Cardiac septum (tissue), 1 donor: ENCODE measurements around the gene PPA2. TPM values are rescaled to one million over a fixed set of nuclear protein-coding genes. Genes with fewer than 3 reads are reported as not detected.
"Not testable (repeated sequence)": the region's sequence is repeated elsewhere in the genome, so short reads cannot be mapped to it uniquely, and the experiment has no call there.

Source experiments
- DNase-seq: peaks from one replicate; pipeline ENCODE4 v3.0.0-alpha.2; 2020; ENCODE audit warnings: low spot score
- intact Hi-C: fragments of 100-400 bp; cut with DNase I; formaldehyde crosslinking; loops from one replicate; pipeline ENCODE4 v1.14.0; 2022
- total RNA-seq: library from RNA; stranded (reverse); fragmentation: NEBNext Ultra II Directional; extraction: Animal tissue kit (Norgen Biotek cat#: 25700); gene quantifications from one replicate; pipeline ENCODE4 v1.2.1, GENCODE V29; 2021
- donor health status: DM: no; HTN: no; CAD: no.

PPA2 gene
- total RNA-seq, 1 donor from 2014 or later = 81.6 TPM

GRCh38 chr4:105414316-105414715, 59.5 kb downstream of the PPA2 start:
- no peak for DNase-seq
- intact Hi-C loops = no loop called here

DNA sequence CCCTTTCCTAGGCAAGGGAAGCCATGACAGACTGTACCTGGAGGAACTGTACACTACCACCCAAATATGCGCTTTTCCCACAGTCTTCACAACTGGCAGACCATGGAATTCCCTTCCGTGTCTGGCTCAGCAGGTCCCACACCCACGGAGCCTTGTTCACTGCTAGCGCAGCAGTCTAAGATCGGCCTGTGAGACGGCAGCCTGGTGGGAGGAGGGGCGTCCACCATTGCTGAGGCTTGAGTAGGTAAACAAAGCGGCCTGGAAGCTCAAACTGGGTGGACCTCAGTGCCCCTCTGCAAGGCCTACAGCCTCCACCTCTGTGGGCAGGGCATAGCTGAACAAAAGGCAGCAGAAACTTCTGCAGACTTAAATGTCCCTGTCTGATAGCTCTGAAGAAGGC, 64.7 kb downstream of the PPA2 start:
- DNase-seq, intact Hi-C loops: not testable (repeated sequence)

GRCh38 chr4:105400901-105401677, 72.8 kb downstream of the PPA2 start:
- intact Hi-C loops = no loop called here
- DNase-seq = no peak

DNA sequence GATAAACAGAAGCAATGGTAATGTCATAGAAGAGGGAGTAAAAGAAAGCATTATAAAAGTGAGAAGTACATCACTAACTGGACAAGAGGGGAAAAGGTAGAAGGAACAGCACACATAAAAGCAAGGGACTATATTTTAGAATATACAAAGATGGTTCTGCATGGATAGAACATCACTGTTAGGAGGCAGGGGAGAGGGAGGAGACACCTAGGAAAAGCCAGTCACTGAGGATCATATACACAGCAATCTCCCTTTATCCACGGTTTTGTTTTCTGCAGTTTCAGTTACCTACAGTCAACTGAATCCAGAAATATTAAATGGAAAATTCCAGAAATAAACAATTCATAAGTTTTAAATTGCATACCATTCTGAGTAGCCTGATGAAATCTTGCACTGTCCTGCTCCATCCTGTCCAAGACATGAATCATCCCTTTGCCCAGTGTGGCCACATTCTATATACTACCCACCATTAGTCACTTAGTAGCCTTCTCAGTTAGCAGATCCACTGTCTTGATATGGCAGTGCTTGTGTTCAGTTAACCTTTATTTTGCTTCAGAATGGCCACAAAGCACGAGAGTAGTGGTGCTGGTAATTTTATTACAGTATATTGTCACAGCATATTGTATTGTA, 74.2 kb downstream of the PPA2 start:
- intact Hi-C loops = no loop called here
- no peak for DNase-seq

GRCh38 chr4:105392858-105393257, 81.0 kb downstream of the PPA2 start:
- intact Hi-C loops = no loop called here
- no peak for DNase-seq

GRCh38 chr4:105389167-105389566, 84.7 kb downstream of the PPA2 start:
- intact Hi-C loops = loop anchor here (5.0 kb wide), 1 partner anchor 83 kb away; the partner anchor contains the start of gene PPA2
- no peak for DNase-seq

DNA sequence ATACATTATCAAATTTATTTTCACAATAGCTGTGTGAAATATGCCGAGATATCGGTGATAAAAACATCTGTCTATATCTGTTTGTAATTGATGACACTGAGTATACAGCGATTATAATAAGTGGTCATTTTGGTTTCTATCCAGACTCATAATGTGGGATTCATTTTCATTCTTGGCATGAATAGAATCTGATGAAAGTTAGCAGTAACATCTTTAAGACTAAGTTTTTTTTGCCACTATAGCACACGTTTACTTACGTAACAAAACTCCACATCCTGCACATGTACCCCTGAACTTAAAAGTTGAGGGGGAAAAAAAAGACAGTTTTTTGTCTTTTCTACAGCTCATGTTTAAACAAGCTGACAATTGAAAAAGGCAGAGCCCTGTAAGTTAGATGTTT, 86.4 kb downstream of the PPA2 start:
- intact Hi-C loops = loop anchor here (5.0 kb wide), 1 partner anchor 85 kb away; the partner anchor contains the start of gene PPA2
- no peak for DNase-seq

DNA sequence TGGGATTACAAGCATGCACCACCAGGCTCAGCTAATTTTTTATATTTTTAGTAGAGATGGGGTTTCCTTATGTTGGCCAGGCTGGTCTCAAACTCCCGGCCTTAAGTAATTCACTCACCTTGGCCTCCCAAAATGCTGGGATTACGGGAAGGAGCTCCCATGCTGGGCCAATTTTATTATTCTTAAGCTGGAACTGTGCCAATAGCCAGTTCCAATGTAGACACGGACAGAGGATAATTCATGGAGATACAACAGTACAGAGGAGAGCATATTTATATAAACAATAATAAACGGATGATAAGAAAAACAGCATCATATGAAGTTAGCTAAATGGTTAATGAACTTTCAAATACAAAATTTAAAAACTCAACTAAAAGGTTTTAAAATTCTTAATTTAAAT, 87.8 kb downstream of the PPA2 start:
- intact Hi-C loops = loop anchor here (5.0 kb wide), 1 partner anchor 86 kb away; the partner anchor contains the start of gene PPA2
- DNase-seq = no peak

DNA sequence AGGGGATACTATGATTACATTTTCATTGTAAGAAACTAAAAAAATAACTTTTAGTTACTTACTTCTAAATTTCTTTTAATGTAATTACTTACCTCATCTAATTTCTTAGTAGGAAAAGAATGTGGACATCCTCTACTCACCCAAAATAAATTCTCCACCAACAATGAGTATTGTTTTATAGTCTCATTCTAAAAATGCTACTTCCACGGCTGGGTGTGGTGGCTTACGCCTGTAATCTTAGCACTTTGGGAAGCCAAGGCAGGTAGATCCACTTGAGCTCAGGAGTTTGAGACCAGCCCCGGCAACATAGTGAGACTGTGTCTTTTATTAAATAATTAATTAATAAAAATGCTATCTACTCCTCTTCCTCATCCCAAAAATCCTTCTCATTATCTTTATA, 99.8 kb downstream of the PPA2 start:
- no peak for DNase-seq

GRCh38 chr4:105373324-105373723, 100.5 kb downstream of the PPA2 start:
- DNase-seq = no peak
- intact Hi-C loops = loop anchor here (10.0 kb wide), 1 partner anchor 229 kb away; the partner anchor contains the start of gene TET2

More for the DNA sequence above, 99.8 kb downstream of the PPA2 start:
- intact Hi-C loops = loop anchor here (10.0 kb wide), 1 partner anchor 229 kb away; the partner anchor contains the start of gene TET2

- no peak for DNase-seq
- intact Hi-C loops = loop anchor here (10.0 kb wide), 1 partner anchor 225 kb away; the partner anchor contains the start of gene TET2
Observed at GRCh38 chr4:105369988-105370387, 103.9 kb downstream of the PPA2 start.

- intact Hi-C loops = no loop called here
- no peak for DNase-seq
Observed at GRCh38 chr4:105361053-105361452, 112.8 kb downstream of the PPA2 start.

- intact Hi-C loops = no loop called here
- no peak for DNase-seq
Observed at GRCh38 chr4:105357258-105357980, 116.4 kb downstream of the PPA2 start.

GRCh38 chr4:105356194-105356593, 117.7 kb downstream of the PPA2 start:
- intact Hi-C loops = no loop called here
- DNase-seq = no peak

GRCh38 chr4:105352826-105353225, 121.0 kb downstream of the PPA2 start:
- intact Hi-C loops = no loop called here
- DNase-seq = no peak

DNA sequence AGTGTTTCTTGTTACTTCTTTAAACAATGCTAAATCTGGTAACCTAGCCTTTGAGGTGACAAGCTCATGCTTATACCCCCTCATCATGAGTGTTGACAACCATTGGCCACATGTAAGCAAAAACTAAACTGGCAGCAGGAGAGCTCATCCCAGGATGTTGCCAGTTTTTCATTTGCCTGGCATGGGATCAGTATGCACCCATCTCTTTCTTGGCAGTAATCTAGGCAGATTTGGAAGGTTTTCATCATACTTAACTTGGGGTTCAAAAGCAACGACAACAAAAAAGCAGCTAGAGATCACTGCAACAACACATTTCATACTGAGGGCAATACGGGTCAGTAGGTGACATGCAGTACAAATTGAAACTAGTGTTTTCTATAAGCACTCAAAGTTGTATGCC, 122.0 kb downstream of the PPA2 start:
- intact Hi-C loops = no loop called here
- DNase-seq = no peak

DNA sequence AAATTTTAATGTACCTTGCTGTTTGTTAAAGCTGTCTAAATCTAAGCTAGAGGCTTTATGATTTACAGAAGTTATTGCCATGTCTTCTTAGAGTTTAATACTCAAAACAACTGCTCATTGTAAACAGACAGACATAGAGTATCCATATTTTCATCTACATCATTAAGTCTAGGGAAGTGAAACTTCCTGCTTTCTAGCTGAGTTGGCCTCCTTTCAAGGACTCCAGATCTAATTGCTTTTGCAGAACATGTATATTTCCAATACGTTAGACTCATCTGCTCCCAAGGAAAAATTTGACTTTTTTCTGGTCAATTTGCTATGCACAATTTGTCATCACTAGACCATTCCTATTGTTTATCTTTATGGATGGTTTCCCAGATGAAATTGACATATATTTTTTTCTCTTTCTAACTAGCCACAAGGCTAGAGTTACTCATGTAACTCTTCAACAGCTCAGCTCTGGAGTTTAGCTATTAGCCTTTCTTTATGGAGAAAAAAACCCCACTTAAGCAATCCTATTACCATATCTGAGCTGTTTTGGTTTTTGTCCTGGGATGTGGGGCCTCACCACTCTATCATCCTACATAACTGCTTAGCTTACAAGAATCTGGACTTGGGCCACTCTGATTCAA, 122.9 kb downstream of the PPA2 start:
- DNase-seq = no peak
- intact Hi-C loops = no loop called here

DNA sequence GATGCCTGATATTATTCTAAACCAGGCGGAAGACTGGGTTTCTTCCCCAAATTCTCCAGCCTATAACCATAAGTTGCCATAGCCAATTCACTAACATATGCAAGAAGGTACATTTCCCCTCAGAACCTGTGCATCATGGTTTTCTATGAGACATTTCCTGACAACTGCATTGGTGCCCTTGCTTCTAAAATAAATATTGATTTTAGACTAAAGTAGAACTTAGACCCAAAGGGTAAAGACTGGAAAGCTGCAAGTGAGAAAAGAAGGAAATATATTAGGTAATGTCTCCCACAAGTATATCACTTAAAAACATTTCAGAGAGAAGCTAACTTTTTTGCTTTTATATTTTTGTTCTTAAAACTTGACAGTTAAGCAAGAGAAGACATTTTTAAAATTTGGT, 125.1 kb downstream of the PPA2 start:
- no peak for DNase-seq
- intact Hi-C loops = no loop called here

DNA sequence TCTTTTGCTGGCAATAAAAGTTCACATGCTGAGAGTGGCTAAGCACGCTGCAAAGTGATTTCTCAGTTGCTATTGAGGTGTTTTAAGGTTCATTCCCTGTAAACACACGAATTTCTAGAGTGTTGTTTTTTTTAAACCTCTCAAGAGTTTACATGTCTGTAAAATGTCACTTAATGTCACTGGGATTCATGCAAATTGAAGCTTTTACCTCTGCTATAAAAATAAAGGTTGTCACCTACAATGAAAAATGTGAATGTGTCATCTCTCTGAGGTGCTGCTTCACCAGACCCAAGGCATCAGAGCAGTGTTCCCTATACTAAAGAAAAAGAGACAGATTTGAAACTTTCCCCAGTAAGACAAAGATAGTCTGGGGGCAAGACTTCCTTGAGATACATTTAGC, 127.0 kb downstream of the PPA2 start:
- DNase-seq = no peak
- intact Hi-C loops = no loop called here

DNA sequence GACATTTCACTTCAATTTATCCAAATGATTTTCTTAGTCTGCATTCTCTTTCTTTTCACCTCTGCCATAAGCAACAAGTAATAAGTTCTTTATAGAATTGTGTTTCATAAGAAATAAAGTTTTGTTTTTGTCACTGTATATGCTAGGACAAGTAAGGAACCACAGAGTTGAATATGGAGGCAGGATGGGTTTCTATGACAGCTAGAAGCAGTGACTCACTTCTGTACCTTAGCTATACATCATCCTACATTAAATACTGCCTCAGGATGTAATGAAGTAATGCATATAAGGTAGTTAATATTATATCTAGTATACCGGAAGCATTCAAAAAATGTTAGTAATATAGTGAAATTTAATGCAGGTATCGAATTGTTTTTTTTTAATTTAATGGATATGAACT, 128.0 kb downstream of the PPA2 start:
- DNase-seq = no peak
- intact Hi-C loops = no loop called here
